ENCODE data around the gene SMAD6.

GRCh38 chr15:66675446-66675845 is 26.6 kb upstream of the SMAD6 start:
- TF ChIP-seq PKNOX1 (IDR thresholded peaks at IDR 0.05) = no peak
- no peak for TF ChIP-seq EZH2 (IDR thresholded peaks at IDR 0.05; ENCODE audit: borderline replicate concordance, control insufficient read depth, low read depth, low read length)
- TF ChIP-seq MLLT1 (IDR thresholded peaks at IDR 0.05) = no peak
- no peak for TF ChIP-seq HCFC1 (IDR thresholded peaks at IDR 0.05; ENCODE audit: low read length)
- TF ChIP-seq JUND (IDR thresholded peaks at IDR 0.05; ENCODE audit: low read depth, low read length) = no peak
- TF ChIP-seq CTCF (IDR thresholded peaks at IDR 0.05 in 2 of 3, conservative IDR thresholded peaks at IDR 0.05 in 1 of 3; ENCODE audit: control insufficient read depth in 2 of 3, extremely low read depth in 1 of 3, insufficient read depth in 1 of 3, low read depth in 3 of 3, low read length in 3 of 3) = no peak
- TF ChIP-seq CREB1 (IDR thresholded peaks at IDR 0.05; ENCODE audit: low read depth) = no peak
- TF ChIP-seq DPF2 (IDR thresholded peaks at IDR 0.05) = no peak
- TF ChIP-seq POLR2A (IDR thresholded peaks at IDR 0.05; ENCODE audit: low read depth, low read length) = no peak
- TF ChIP-seq JUNB (IDR thresholded peaks at IDR 0.05) = no peak
- no peak for TF ChIP-seq TCF7 (IDR thresholded peaks at IDR 0.05; ENCODE audit: borderline replicate concordance)
- TF ChIP-seq ELK1 (IDR thresholded peaks at IDR 0.05; ENCODE audit: low read depth, low read length) = no peak
- TF ChIP-seq ATF7 (IDR thresholded peaks at IDR 0.05; ENCODE audit: low read depth) = no peak
- TF ChIP-seq SREBF2 (IDR thresholded peaks at IDR 0.05; ENCODE audit: low read length) = no peak

All from GM12878 (cell line).